COLO829 (cell line): ENCODE measurements around the gene EPB41L3.

ENCODE experiments used
- DNase-seq: peaks from one replicate; pipeline ENCODE4 v3.0.0; 2012; ENCODE audit warnings: low spot score

Gene EPB41L3

GRCh38 chr18:5413447-5413846 lies 130.3 kb downstream of the EPB41L3 start:
- no peak for DNase-seq

- DNase-seq: no peak
These were observed 133.2 kb downstream of the EPB41L3 start for GRCh38 chr18:5410582-5410981.

DNA sequence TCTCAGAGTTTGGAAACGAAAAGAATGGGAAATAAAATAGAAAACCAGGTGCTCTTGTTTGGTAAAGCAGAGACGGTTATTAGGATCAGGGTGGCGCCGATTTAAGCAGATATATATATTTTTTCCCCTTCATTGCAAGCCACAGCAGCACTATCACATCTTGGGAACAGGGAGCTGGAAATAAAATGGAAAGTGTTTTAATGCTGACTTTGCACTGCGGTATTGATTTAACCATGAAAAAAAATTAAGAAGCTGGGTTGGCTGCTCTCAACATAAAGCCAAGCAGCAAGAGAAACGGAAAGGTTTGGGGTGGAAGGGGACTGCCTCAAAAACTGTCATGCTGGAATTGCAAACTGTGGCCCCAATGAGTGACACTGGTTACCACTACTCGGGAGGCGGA lies 145.5 kb downstream of the EPB41L3 start:
- DNase-seq: no peak

- no peak for DNase-seq
These were observed 146.7 kb downstream of the EPB41L3 start for GRCh38 chr18:5397102-5397501.

DNA sequence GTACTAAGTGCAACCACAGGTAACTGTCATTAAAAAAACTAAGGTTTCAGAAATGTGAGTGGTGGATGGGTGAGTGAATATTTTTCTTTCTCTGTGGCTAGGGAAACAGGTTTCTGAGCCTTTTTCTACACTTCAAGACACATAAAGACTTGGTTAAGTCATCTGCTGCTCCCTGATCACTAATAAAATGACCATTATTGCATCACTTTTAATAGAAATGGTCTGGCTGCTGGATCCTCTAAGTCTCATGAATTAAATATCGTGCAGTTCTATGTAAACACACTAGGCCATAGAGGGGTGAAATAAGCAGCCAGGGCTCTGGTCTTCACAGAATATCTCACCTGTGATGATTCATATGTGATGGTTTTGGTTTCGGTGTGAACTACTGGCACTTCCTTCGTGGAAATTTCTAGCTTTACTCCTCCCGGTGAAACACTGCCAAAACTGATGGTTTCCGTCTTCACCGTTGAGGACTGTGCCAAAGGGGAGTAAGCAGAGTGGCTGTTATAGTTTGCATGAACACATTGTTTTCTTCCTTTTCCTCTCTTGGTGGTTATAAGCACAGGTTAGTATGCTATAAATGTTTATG lies 147.8 kb downstream of the EPB41L3 start:
- no peak for DNase-seq

- DNase-seq: no peak
These were observed 150.0 kb downstream of the EPB41L3 start for GRCh38 chr18:5393779-5394178.

DNA sequence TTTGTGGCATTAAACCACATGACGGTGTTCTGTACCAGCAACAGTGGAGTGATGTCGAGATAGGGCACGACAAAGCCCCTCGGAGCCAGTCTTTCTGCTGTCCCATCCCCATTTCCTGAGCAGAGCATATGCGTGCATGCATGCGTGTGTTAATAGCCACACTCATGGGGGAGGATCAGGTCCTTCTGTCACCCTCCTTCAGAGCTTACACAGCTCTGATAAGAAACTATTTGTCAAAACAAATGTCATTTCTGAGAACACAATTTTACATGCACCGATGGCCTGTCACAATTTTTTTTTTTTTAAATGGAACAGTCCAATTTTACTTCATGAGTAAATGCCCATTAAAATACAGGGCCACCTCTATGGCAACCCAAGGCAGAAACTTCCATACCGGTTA lies 152.4 kb downstream of the EPB41L3 start:
- DNase-seq: no peak

- no peak for DNase-seq
These were observed 154.4 kb downstream of the EPB41L3 start for GRCh38 chr18:5389356-5389755.

GRCh38 chr18:5388896-5389295 lies 154.9 kb downstream of the EPB41L3 start:
- DNase-seq: no peak

GRCh38 chr18:5380586-5380985 lies 163.2 kb downstream of the EPB41L3 start:
- DNase-seq: no peak

GRCh38 chr18:5376986-5377385 lies 166.8 kb downstream of the EPB41L3 start:
- no peak for DNase-seq

DNA sequence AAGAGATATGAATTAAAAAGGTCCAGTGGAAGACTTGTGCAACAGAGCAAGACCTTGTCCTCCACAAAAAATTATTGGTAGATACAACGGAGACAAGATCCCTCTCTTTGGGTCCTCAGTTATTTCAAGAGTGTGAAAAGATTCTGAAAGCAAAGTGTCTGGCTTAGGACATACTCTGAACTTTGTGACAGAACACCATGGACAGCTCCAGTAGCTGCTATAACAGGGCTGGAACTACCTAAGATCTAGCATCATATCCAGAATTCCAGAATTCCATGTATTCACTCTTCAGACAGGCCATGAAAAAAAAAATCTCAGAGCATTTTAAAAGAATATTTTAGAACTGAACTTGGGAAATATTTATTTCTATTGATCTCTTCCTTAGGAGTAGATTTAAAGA lies 173.5 kb downstream of the EPB41L3 start:
- no peak for DNase-seq

GRCh38 chr18:5369513-5369912 lies 174.3 kb downstream of the EPB41L3 start:
- no peak for DNase-seq

DNA sequence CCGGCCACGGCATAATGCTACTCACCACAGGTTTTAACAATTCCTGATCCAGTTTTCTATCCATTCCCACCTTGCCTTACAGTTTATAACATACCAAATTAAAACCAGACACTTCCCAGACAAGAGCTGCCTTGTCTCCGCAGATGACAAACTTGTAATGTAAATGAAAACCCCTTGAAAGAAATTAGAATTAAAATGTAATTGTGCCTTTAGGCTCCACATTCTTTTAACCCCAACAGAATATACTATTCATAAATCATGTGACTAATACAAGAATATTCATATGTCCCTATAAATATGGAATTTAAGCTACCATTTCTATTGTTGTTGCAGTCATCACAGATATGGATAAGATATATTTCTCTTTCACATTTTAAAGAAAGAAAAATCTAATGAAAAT lies 178.4 kb downstream of the EPB41L3 start:
- no peak for DNase-seq

DNA sequence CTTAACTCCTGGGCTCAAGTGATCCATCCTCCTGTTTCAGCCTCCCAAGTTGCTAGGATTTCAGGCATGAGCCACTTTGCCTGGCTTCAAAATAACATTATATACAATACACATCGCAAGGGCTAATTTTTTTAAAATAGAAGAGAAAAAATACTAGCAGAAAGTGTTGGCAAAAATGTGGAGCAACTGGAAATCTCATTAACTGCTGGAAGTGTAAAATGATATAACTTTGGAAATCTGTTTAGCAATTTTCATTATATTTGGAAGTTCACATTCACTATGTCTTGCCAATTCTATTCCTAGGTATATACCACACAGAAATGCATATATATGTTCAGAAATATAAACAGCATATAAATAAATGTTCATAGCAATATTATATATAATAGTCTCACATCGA lies 193.2 kb downstream of the EPB41L3 start:
- DNase-seq: no peak
